H54 (cell line): ENCODE results near the gene TANGO6.

Experiments
- DNase-seq: peaks from one replicate; pipeline ENCODE4 v3.0.0; 2011; ENCODE audit warnings: low spot score, mixed read lengths; ENCODE audit not compliant: insufficient read length
- FAIRE-seq: peaks from 3 replicates; lab custom pipeline; 2011; peaks lifted over from hg19 to GRCh38; lab: Jason Lieb, UNC
- POLR2A ChIP-seq: IDR thresholded peaks from 2 replicates; pipeline ENCODE4 v1.6.1; 2011; ENCODE audit warnings: low read depth, mild to moderate bottlenecking, low read length

Gene TANGO6

GRCh38 chr16:69093974-69094373, 250.6 kb downstream of the TANGO6 start:
- no peak for TF ChIP-seq POLR2A
- DNase-seq (no peak), FAIRE-seq (no peak)

- no peak for DNase-seq
- no peak for FAIRE-seq
- no peak for TF ChIP-seq POLR2A
Observed at GRCh38 chr16:69094501-69094900, 251.2 kb downstream of the TANGO6 start.

- TF ChIP-seq POLR2A = no peak
- DNase-seq (no peak), FAIRE-seq (no peak)
Observed at GRCh38 chr16:69095193-69095592, 251.9 kb downstream of the TANGO6 start.

- FAIRE-seq = no peak
- no peak for TF ChIP-seq POLR2A
Observed at GRCh38 chr16:69100071-69100691, 256.9 kb downstream of the TANGO6 start.

GRCh38 chr16:69105501-69106361, 262.4 kb downstream of the TANGO6 start, which contains the start of gene HAS3:
Gene HAS3, plus strand, starts transcription at chr16:69105653. Its CDS starts 3,743 bp downstream, at chr16:69109396.
- TF ChIP-seq POLR2A = peak; percentile 91
- no peak for FAIRE-seq
- DNase-seq = peak; percentile 75

More at GRCh38 chr16:69100071-69100691, 256.9 kb downstream of the TANGO6 start:
- no peak for DNase-seq

GRCh38 chr16:69106491-69107315, 263.4 kb downstream of the TANGO6 start:
- no peak for DNase-seq
- no peak for FAIRE-seq
- no peak for TF ChIP-seq POLR2A

GRCh38 chr16:69107316-69107962, 264.1 kb downstream of the TANGO6 start:
- DNase-seq (no peak), FAIRE-seq (no peak)
- TF ChIP-seq POLR2A = no peak

GRCh38 chr16:69108064-69108904, 265.0 kb downstream of the TANGO6 start:
- TF ChIP-seq POLR2A = no peak
- no peak for FAIRE-seq
- peak; percentile 46 for DNase-seq

GRCh38 chr16:69108905-69109252, 265.5 kb downstream of the TANGO6 start:
- DNase-seq = no peak
- no peak for FAIRE-seq
- no peak for TF ChIP-seq POLR2A

GRCh38 chr16:69109486-69110270, 266.3 kb downstream of the TANGO6 start:
- no peak for TF ChIP-seq POLR2A
- no peak for FAIRE-seq

GRCh38 chr16:69110406-69110805, 267.1 kb downstream of the TANGO6 start:
- no peak for TF ChIP-seq POLR2A
- FAIRE-seq (no peak), DNase-seq (no peak)

More at GRCh38 chr16:69109486-69110270, 266.3 kb downstream of the TANGO6 start:
- DNase-seq = no peak
